K562 (cell line): ENCODE measurements around the gene MPHOSPH10. TPM values are rescaled to one million over a fixed set of nuclear protein-coding genes. Genes with fewer than 3 reads are reported as not detected.

Experiments
- EP300 ChIP-seq: IDR thresholded peaks from 2 replicates; pipeline ENCODE4 v1.6.1; 2012; ENCODE audit warnings: low read length, improper control_type of control experiment
- HMG20A ChIP-seq: fragments of 450-650 bp; formaldehyde crosslinking; conservative IDR thresholded peaks from 2 replicates; pipeline ENCODE4 v1.4.0; 2020; ENCODE audit warnings: mild to moderate bottlenecking, mixed read lengths
- JUNB ChIP-seq: fragments of 450-650 bp; formaldehyde crosslinking; conservative IDR thresholded peaks from 2 replicates; pipeline ENCODE4 v1.4.0; 2020; ENCODE audit warnings: mild to moderate bottlenecking
- MCM5 ChIP-seq: fragments of 450-650 bp; IDR thresholded peaks from 2 replicates; pipeline ENCODE4 v1.6.1; 2016; ENCODE audit warnings: low read depth
- MCM7 ChIP-seq, 2 experiments: fragments of 450-650 bp; IDR thresholded peaks; 2 replicates each; pipeline ENCODE4 v1.6.1; 2016 to 2018
- RBM34 ChIP-seq: fragments of 200-400 bp; formaldehyde crosslinking; IDR thresholded peaks from 2 replicates; pipeline ENCODE4 v1.6.1; 2018; ENCODE audit warnings: low read length, borderline replicate concordance; ENCODE audit not compliant: insufficient read depth
- ZNF561 ChIP-seq: fragments of 450-650 bp; formaldehyde crosslinking; conservative IDR thresholded peaks from 2 replicates; pipeline ENCODE4 v1.4.0; 2020; ENCODE audit warnings: mild to moderate bottlenecking, moderate library complexity
- polyA plus RNA-seq, 8 experiments: library from polyadenylated mRNA; depleted of rRNA in 4 of 8; stranded (reverse) in 5 of 8; unstranded in 3 of 8; fragments of >200 nt; fragmentation: Nextera tagmentation in 2 of 8; fragmentation: Illumina TruSeq in 1 of 8; extraction: Ambion mirVana in 2 of 8; extraction: Trizol in 1 of 8; gene quantifications; 2 replicates each; pipeline versions ENCODE4 v1.2.1 to v1.2.3, GENCODE V29; 2011 to 2014; ENCODE audit warnings: inconsistent platforms in 1 of 8, missing spikeins in 1 of 8
- total RNA-seq, 7 experiments: library from RNA; depleted of rRNA in 6 of 7; stranded (reverse); fragments of >200 nt in 6 of 7; fragmentation: Illumina TruSeq in 2 of 7; extraction: Trizol in 2 of 7; gene quantifications; 2 replicates each; pipeline versions ENCODE4 v1.2.1 to v1.2.3, GENCODE V29; 2011 to 2021; ENCODE audit warnings: low replicate concordance in 1 of 7
- TF ChIP-seq, protein P1 (sequence below): fragments of 450-650 bp; IDR thresholded peaks from 2 replicates; pipeline ENCODE4 v1.6.1; 2016; ENCODE audit warnings: mild to moderate bottlenecking, moderate library complexity
- TF ChIP-seq, protein P2 (sequence below), 2 experiments: fragments of 200-800 bp in 1 of 2; sonication (Bioruptor generic) in 1 of 2; sonication (generic) in 1 of 2; formaldehyde crosslinking in 1 of 2; IDR thresholded peaks in 1 of 2; conservative IDR thresholded peaks in 1 of 2; 2 replicates each; pipeline versions ENCODE4 v1.5.0 to v1.6.1; 2016 to 2020; ENCODE audit warnings: missing compliant biosample characterization in 1 of 2, missing genetic modification characterization in 1 of 2, missing genetic modification reagents in 1 of 2
- TF ChIP-seq, protein P3 (sequence below): fragments of 450-650 bp; formaldehyde crosslinking; conservative IDR thresholded peaks from 2 replicates; pipeline ENCODE4 v1.4.0; 2022; ENCODE audit warnings: mild to moderate bottlenecking, missing genetic modification characterization
- TF ChIP-seq, protein P4 (sequence below): fragments of 450-650 bp; formaldehyde crosslinking; IDR thresholded peaks from 2 replicates; pipeline ENCODE4 v1.4.0; 2022; ENCODE audit warnings: missing genetic modification characterization

The MPHOSPH10 gene
- total and polyA plus RNA-seq, 9 of the 15 experiments (the other 6 are each of a cell fraction or from before 2014, with no cell fraction given), result 36.8 to 83.7 (median 58.5) TPM

DNA sequence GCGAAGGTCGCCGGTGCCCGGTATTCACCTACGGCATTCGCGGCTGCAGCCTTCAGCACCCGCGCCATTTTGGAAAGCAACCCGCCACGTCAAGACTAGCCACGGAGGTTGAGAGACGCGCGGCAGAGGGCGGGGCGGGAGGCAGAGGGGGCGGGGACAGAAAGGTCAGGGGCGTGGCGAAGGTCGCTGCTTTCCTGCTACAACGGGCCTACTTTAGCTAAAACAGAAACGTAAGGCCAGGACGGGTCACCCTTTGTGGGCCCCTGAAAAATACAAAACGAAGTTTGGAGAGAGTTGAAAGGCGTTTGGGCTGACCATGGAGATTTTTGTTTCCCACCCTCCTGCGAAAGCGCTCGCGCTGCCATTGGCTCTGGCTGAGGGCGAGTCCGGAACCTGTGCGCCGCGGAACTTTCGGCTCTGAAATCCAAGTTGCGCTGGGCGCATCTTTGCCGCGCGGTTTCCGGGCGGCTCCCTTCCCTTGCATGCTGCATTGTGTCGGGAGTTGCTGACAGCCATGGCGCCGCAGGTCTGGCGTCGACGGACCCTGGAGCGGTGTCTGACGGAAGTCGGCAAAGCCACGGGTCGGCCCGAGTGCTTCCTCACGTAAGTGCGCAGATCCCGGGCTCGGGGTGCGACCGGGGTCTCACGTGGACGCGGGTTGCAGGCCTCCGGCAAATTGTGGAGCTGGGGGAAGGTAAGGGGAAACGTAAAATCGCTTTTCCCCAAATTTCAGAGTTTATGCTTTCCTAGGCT lies at the start of gene MPHOSPH10, which contains the start of gene MCEE (continued):
- TF ChIP-seq, protein P1, sequence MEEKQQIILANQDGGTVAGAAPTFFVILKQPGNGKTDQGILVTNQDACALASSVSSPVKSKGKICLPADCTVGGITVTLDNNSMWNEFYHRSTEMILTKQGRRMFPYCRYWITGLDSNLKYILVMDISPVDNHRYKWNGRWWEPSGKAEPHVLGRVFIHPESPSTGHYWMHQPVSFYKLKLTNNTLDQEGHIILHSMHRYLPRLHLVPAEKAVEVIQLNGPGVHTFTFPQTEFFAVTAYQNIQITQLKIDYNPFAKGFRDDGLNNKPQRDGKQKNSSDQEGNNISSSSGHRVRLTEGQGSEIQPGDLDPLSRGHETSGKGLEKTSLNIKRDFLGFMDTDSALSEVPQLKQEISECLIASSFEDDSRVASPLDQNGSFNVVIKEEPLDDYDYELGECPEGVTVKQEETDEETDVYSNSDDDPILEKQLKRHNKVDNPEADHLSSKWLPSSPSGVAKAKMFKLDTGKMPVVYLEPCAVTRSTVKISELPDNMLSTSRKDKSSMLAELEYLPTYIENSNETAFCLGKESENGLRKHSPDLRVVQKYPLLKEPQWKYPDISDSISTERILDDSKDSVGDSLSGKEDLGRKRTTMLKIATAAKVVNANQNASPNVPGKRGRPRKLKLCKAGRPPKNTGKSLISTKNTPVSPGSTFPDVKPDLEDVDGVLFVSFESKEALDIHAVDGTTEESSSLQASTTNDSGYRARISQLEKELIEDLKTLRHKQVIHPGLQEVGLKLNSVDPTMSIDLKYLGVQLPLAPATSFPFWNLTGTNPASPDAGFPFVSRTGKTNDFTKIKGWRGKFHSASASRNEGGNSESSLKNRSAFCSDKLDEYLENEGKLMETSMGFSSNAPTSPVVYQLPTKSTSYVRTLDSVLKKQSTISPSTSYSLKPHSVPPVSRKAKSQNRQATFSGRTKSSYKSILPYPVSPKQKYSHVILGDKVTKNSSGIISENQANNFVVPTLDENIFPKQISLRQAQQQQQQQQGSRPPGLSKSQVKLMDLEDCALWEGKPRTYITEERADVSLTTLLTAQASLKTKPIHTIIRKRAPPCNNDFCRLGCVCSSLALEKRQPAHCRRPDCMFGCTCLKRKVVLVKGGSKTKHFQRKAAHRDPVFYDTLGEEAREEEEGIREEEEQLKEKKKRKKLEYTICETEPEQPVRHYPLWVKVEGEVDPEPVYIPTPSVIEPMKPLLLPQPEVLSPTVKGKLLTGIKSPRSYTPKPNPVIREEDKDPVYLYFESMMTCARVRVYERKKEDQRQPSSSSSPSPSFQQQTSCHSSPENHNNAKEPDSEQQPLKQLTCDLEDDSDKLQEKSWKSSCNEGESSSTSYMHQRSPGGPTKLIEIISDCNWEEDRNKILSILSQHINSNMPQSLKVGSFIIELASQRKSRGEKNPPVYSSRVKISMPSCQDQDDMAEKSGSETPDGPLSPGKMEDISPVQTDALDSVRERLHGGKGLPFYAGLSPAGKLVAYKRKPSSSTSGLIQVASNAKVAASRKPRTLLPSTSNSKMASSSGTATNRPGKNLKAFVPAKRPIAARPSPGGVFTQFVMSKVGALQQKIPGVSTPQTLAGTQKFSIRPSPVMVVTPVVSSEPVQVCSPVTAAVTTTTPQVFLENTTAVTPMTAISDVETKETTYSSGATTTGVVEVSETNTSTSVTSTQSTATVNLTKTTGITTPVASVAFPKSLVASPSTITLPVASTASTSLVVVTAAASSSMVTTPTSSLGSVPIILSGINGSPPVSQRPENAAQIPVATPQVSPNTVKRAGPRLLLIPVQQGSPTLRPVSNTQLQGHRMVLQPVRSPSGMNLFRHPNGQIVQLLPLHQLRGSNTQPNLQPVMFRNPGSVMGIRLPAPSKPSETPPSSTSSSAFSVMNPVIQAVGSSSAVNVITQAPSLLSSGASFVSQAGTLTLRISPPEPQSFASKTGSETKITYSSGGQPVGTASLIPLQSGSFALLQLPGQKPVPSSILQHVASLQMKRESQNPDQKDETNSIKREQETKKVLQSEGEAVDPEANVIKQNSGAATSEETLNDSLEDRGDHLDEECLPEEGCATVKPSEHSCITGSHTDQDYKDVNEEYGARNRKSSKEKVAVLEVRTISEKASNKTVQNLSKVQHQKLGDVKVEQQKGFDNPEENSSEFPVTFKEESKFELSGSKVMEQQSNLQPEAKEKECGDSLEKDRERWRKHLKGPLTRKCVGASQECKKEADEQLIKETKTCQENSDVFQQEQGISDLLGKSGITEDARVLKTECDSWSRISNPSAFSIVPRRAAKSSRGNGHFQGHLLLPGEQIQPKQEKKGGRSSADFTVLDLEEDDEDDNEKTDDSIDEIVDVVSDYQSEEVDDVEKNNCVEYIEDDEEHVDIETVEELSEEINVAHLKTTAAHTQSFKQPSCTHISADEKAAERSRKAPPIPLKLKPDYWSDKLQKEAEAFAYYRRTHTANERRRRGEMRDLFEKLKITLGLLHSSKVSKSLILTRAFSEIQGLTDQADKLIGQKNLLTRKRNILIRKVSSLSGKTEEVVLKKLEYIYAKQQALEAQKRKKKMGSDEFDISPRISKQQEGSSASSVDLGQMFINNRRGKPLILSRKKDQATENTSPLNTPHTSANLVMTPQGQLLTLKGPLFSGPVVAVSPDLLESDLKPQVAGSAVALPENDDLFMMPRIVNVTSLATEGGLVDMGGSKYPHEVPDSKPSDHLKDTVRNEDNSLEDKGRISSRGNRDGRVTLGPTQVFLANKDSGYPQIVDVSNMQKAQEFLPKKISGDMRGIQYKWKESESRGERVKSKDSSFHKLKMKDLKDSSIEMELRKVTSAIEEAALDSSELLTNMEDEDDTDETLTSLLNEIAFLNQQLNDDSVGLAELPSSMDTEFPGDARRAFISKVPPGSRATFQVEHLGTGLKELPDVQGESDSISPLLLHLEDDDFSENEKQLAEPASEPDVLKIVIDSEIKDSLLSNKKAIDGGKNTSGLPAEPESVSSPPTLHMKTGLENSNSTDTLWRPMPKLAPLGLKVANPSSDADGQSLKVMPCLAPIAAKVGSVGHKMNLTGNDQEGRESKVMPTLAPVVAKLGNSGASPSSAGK, result peak; percentile 61
- TF ChIP-seq HMG20A (no peak), RBM34 (no peak), EP300 (peak; percentile 28; the same call in 1 of the 2 replicates), ZNF561 (CRISPR knock-in tag) (no peak), MCM7 (IDR thresholded peaks at IDR 0.05) (no peak), JUNB (CRISPR knock-in tag) (no peak), MCM5 (no peak)
- TF ChIP-seq, protein P2, sequence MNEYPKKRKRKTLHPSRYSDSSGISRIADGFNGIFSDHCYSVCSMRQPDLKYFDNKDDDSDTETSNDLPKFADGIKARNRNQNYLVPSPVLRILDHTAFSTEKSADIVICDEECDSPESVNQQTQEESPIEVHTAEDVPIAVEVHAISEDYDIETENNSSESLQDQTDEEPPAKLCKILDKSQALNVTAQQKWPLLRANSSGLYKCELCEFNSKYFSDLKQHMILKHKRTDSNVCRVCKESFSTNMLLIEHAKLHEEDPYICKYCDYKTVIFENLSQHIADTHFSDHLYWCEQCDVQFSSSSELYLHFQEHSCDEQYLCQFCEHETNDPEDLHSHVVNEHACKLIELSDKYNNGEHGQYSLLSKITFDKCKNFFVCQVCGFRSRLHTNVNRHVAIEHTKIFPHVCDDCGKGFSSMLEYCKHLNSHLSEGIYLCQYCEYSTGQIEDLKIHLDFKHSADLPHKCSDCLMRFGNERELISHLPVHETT (CRISPR knock-in tag; conservative IDR thresholded peaks at IDR 0.05 in 1 of 2, IDR thresholded peaks at IDR 0.05 in 1 of 2), result peak in 1 of 2 experiments; percentile 80; a peak in 2 of 4 replicates
- TF ChIP-seq, protein P3, sequence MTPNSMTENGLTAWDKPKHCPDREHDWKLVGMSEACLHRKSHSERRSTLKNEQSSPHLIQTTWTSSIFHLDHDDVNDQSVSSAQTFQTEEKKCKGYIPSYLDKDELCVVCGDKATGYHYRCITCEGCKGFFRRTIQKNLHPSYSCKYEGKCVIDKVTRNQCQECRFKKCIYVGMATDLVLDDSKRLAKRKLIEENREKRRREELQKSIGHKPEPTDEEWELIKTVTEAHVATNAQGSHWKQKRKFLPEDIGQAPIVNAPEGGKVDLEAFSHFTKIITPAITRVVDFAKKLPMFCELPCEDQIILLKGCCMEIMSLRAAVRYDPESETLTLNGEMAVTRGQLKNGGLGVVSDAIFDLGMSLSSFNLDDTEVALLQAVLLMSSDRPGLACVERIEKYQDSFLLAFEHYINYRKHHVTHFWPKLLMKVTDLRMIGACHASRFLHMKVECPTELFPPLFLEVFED, result no peak
- TF ChIP-seq, protein P4, sequence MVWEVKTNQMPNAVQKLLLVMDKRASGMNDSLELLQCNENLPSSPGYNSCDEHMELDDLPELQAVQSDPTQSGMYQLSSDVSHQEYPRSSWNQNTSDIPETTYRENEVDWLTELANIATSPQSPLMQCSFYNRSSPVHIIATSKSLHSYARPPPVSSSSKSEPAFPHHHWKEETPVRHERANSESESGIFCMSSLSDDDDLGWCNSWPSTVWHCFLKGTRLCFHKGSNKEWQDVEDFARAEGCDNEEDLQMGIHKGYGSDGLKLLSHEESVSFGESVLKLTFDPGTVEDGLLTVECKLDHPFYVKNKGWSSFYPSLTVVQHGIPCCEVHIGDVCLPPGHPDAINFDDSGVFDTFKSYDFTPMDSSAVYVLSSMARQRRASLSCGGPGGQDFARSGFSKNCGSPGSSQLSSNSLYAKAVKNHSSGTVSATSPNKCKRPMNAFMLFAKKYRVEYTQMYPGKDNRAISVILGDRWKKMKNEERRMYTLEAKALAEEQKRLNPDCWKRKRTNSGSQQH (CRISPR knock-in tag), result no peak
